Omental fat pad (tissue), 4 donors: Measurements from ENCODE around the gene MAML3. TPM values are rescaled to one million over a fixed set of nuclear protein-coding genes. Genes with fewer than 3 reads are reported as not detected.

Experiments
- ATAC-seq: fragments of 150-250 bp; one replicate; pipeline ENCODE4 v1.9.1; 2016; ENCODE audit warnings: mild to moderate bottlenecking, moderate library complexity; ENCODE audit not compliant: low FRiP score
- DNase-seq: peaks from one replicate; pipeline ENCODE4 v3.0.0-alpha.2; 2019; ENCODE audit warnings: low spot score
- total RNA-seq, 4 donors: library from RNA; depleted of rRNA; stranded (reverse); fragments of >200 nt; gene quantifications; one replicate each; pipeline ENCODE4 v1.1.0, GENCODE V29; 2016
- TF ChIP-seq, protein P1 (sequence below), 3 donors: fragments of 450-650 bp; IDR thresholded peaks; one replicate each; pipeline ENCODE4 v1.5.1; 2016 to 2017; ENCODE audit warnings: antibody characterized with exemption in 3 of 3, mild to moderate bottlenecking in 3 of 3, moderate library complexity in 2 of 3

The MAML3 gene
- total RNA-seq, 4 donors from 2014 or later: 4.8 to 12.8 (median 11.7) TPM

- DNase-seq (peak; percentile 36), ATAC-seq (peak; percentile 96)
- TF ChIP-seq, protein P1, sequence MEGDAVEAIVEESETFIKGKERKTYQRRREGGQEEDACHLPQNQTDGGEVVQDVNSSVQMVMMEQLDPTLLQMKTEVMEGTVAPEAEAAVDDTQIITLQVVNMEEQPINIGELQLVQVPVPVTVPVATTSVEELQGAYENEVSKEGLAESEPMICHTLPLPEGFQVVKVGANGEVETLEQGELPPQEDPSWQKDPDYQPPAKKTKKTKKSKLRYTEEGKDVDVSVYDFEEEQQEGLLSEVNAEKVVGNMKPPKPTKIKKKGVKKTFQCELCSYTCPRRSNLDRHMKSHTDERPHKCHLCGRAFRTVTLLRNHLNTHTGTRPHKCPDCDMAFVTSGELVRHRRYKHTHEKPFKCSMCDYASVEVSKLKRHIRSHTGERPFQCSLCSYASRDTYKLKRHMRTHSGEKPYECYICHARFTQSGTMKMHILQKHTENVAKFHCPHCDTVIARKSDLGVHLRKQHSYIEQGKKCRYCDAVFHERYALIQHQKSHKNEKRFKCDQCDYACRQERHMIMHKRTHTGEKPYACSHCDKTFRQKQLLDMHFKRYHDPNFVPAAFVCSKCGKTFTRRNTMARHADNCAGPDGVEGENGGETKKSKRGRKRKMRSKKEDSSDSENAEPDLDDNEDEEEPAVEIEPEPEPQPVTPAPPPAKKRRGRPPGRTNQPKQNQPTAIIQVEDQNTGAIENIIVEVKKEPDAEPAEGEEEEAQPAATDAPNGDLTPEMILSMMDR (IDR thresholded peaks at IDR 0.05): no peak
These were observed 32.8 kb upstream of the MAML3 start for GRCh38 chr4:140186651-140187315.

GRCh38 chr4:140186082-140186438 is 32.1 kb upstream of the MAML3 start:
- DNase-seq (no peak), ATAC-seq (no peak)
- TF ChIP-seq, protein P1 (IDR thresholded peaks at IDR 0.05): no peak

DNA sequence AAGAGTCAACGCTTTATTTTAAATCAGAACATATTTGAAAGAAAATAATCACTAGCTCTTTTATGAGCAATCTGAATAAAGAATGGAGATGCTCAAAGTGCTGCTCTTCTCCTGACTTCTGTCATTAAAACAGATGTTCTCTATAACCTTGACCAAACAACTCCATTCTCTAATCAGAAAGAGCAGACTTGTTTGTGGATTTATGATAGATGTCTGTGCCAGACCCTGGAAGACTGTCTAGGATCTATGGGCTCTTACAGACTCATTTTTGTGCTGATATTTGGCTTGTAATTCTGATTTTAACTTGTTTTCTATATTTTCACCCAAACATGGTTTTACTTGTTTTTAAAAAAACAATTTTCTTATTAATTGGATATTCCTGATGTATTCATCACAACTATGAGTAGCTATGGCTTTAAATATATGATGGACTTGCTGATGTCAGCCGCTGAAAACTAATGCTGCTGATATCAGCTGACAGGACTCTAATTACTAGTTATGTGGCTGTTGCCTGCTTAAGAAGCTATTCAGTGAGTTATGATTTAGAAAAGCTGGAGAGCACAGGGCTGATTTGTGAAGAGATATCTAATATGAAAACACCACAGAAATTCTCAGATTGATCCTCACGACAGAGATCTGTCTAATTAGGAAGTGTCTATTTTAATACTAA is 31.6 kb upstream of the MAML3 start:
- ATAC-seq (no peak), DNase-seq (no peak)
- TF ChIP-seq, protein P1 (IDR thresholded peaks at IDR 0.05): no peak

GRCh38 chr4:140183270-140183669 is 29.3 kb upstream of the MAML3 start:
- TF ChIP-seq, protein P1 (IDR thresholded peaks at IDR 0.05): no peak
- ATAC-seq (no peak), DNase-seq (no peak)

DNA sequence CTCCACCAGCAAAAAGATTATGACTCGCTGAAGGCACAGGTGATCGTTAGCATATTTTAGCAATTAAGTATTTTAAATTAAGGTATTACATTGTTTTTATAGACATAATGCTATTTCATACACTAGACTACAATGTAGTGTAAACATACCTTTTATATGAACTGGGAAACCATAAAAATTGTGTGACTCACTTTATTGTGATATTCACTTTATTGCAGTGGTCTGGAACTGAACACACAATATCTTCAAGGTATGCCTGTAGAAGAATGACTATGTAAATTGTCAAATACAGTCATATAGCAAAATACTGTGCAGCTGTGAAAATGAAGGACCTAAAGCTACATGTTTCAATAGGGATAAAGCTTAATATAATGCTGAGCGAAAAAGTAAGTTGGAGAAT is 26.6 kb upstream of the MAML3 start:
- no peak for DNase-seq
- no peak for ATAC-seq
- TF ChIP-seq, protein P1 (IDR thresholded peaks at IDR 0.05): no peak

GRCh38 chr4:140176735-140177134 is 22.8 kb upstream of the MAML3 start:
- ATAC-seq (no peak), DNase-seq (no peak)
- TF ChIP-seq, protein P1 (IDR thresholded peaks at IDR 0.05): no peak

- TF ChIP-seq, protein P1 (IDR thresholded peaks at IDR 0.05): no peak
- DNase-seq (no peak), ATAC-seq (no peak)
These were observed 20.6 kb upstream of the MAML3 start for GRCh38 chr4:140174543-140174942.
